Tibial artery (tissue), 4 donors: Measurements from ENCODE around the gene TMEM30A.

Experiments used
- DNase-seq, 2 donors: peaks; one replicate each; pipeline ENCODE4 v3.0.0-alpha.2; 2019
- H3K27ac ChIP-seq, 2 donors: fragments of 200-600 bp; sonication (generic) in 1 of 2; 1 replicate in 1 of 2; 2 replicates in 1 of 2; pipeline ENCODE4 v1.5.1; 2018 to 2019; ENCODE audit warnings: mild to moderate bottlenecking in 1 of 2
- H3K27me3 ChIP-seq, 2 donors: fragments of 200-600 bp; sonication (generic) in 1 of 2; one replicate each; pipeline versions ENCODE4 v1.5.1 to v1.6.0; 2016 to 2019
- H3K36me3 ChIP-seq, 3 donors: fragments of 200-600 bp; sonication (generic) in 2 of 3; one replicate each; pipeline ENCODE4 v1.5.1; 2016 to 2019; ENCODE audit warnings: mild to moderate bottlenecking in 2 of 3
- H3K4me1 ChIP-seq, 4 donors: fragments of 200-600 bp; sonication (generic) in 2 of 4; 1 replicate in 3 of 4; 2 replicates in 1 of 4; pipeline ENCODE4 v1.5.1; 2016 to 2019
- H3K4me3 ChIP-seq, 2 donors: fragments of 200-600 bp; sonication (generic) in 1 of 2; 1 replicate in 1 of 2; 2 replicates in 1 of 2; pipeline ENCODE4 v1.5.1; 2018 to 2019; ENCODE audit warnings: mild to moderate bottlenecking in 2 of 2
- H3K9me3 ChIP-seq, 3 donors: fragments of 200-600 bp; sonication (generic) in 1 of 3; one replicate each; pipeline ENCODE4 v1.5.1; 2016 to 2019
- intact Hi-C: fragments of 100-400 bp; cut with DNase I; formaldehyde crosslinking; loops from one replicate; pipeline ENCODE4 v1.15.0; 2023; ENCODE audit warnings: low total_unique reads
- TF ChIP-seq, protein P1 (sequence below), 2 experiments: fragments of 200-600 bp in 1 of 2; fragments of 450-650 bp in 1 of 2; IDR thresholded peaks; one replicate each; pipeline ENCODE4 v1.5.1; 2017 to 2019; ENCODE audit warnings: antibody characterized with exemption in 2 of 2, mild to moderate bottlenecking in 1 of 2, moderate library complexity in 1 of 2

Gene TMEM30A

GRCh38 chr6:75211920-75212590 is 72.5 kb downstream of the TMEM30A start:
- DNase-seq: no peak
- Histone ChIP-seq H3K36me3 (no peaks in the 10 kb centered on the region), H3K4me3 (no peak overlapping the region), H3K27me3 (no peaks in the 10 kb centered on the region), H3K4me1 (peaks cover 0 to 19% (median 4%) of the 10 kb centered on the region in 4 donors), H3K27ac (no peak overlapping the region), H3K9me3 (no peaks in the 10 kb centered on the region)
- intact Hi-C loops: loop anchor here (5.0 to 10.0 kb wide), 3 partner anchors 1120 to 1470 kb away; no protein-coding TSS in a partner anchor
- TF ChIP-seq, protein P1, sequence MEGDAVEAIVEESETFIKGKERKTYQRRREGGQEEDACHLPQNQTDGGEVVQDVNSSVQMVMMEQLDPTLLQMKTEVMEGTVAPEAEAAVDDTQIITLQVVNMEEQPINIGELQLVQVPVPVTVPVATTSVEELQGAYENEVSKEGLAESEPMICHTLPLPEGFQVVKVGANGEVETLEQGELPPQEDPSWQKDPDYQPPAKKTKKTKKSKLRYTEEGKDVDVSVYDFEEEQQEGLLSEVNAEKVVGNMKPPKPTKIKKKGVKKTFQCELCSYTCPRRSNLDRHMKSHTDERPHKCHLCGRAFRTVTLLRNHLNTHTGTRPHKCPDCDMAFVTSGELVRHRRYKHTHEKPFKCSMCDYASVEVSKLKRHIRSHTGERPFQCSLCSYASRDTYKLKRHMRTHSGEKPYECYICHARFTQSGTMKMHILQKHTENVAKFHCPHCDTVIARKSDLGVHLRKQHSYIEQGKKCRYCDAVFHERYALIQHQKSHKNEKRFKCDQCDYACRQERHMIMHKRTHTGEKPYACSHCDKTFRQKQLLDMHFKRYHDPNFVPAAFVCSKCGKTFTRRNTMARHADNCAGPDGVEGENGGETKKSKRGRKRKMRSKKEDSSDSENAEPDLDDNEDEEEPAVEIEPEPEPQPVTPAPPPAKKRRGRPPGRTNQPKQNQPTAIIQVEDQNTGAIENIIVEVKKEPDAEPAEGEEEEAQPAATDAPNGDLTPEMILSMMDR (IDR thresholded peaks at IDR 0.05): no peak

DNA sequence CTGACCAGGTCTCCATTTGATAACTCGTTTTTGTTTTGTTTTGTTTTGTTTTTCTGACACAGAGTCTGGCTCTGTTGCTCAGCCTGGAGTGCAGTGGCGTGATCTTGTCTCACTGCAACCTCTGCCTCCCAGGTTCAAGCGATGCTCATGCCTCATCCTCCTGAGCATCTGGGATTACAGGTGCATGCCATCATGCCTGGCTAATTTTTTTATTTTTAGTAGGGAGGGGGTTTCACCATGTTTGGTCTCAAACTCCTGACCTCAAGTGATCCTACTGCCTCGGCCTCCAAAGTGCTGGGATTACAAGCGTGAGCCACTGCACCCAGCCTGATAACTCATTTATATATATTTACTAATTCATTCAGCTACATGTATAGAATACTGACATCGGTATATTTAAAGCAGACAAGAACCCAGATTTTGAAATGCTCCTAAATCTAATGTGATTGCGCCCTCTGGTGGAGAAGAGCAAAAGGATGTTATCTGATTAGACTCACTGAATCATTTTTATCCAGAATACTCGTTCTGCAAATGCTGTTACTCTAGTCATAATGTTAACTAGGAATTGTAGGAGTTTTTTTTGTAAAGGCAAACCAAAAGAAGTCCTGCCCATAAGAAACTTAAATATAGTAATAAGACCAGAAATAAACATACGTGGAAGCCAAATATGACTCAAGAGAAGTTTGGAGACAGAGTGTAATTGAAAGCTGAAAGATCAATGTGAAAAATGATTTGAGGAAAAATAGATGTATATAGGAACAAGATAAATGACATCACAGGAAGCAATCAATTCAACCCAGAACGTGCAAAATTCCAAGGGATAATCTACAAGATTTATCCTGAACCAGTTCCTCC is 73.5 kb downstream of the TMEM30A start:
- Histone ChIP-seq H3K27me3 (no peaks in the 10 kb centered on the region), H3K36me3 (no peaks in the 10 kb centered on the region), H3K4me3 (no peak overlapping the region), H3K27ac (no peak overlapping the region), H3K4me1 (peaks cover 0 to 17% (median 4%) of the 10 kb centered on the region in 4 donors), H3K9me3 (no peaks in the 10 kb centered on the region)
- intact Hi-C loops: loop anchor here (5.0 to 10.0 kb wide), 3 partner anchors 1119 to 1469 kb away; no protein-coding TSS in a partner anchor
- peak in 1 of 2 donors; percentile 57 for DNase-seq
- TF ChIP-seq, protein P1 (IDR thresholded peaks at IDR 0.05): peak; percentile 71 to 74

- no peak for DNase-seq
- Histone ChIP-seq H3K4me1 (peaks cover 0 to 24% (median 8%) of the 10 kb centered on the region in 4 donors), H3K27me3 (no peaks in the 10 kb centered on the region), H3K36me3 (no peaks in the 10 kb centered on the region), H3K27ac (no peak overlapping the region), H3K4me3 (no peak overlapping the region), H3K9me3 (no peaks in the 10 kb centered on the region)
- TF ChIP-seq, protein P1 (IDR thresholded peaks at IDR 0.05): no peak
- intact Hi-C loops: loop anchor here (2.0 to 10.0 kb wide), 5 partner anchors 107 to 1354 kb away; no protein-coding TSS in a partner anchor
These were observed 75.3 kb downstream of the TMEM30A start for GRCh38 chr6:75209184-75209723.

GRCh38 chr6:75208298-75209183 is 76.1 kb downstream of the TMEM30A start:
- Histone ChIP-seq H3K4me3 (peak overlapping the region; percentile 38 to 39), H3K27me3 (no peaks in the 10 kb centered on the region), H3K4me1 (peaks cover 0 to 30% (median 8%) of the 10 kb centered on the region in 4 donors), H3K9me3 (no peaks in the 10 kb centered on the region), H3K36me3 (no peaks in the 10 kb centered on the region), H3K27ac (peak overlapping the region; percentile 53 to 68)
- DNase-seq: peak; percentile 92
- intact Hi-C loops: loop anchor here (2.0 to 10.0 kb wide), 5 partner anchors 106 to 1354 kb away; no protein-coding TSS in a partner anchor
- TF ChIP-seq, protein P1 (IDR thresholded peaks at IDR 0.05): peak; percentile 85 to 93
